Peyer's patch (tissue), 4 donors: ENCODE results near the gene XRRA1. TPM values are rescaled to one million over a fixed set of nuclear protein-coding genes. Genes with fewer than 3 reads are reported as not detected.
"Not testable (repeated sequence)": the region's sequence is repeated elsewhere in the genome, so short reads cannot be mapped to it uniquely, and the experiment has no call there.

ENCODE experiments used
- DNase-seq, 3 donors: peaks; one replicate each; pipeline ENCODE4 v3.0.0-alpha.2; 2017 to 2019
- H3K27ac ChIP-seq, 4 donors: fragments of 200-600 bp; sonication (generic); one replicate each; pipeline ENCODE4 v1.5.1; 2016 to 2019
- H3K27me3 ChIP-seq, 2 donors: fragments of 200-600 bp; sonication (generic); one replicate each; pipeline ENCODE4 v1.5.1; 2019
- H3K36me3 ChIP-seq, 3 donors: fragments of 200-600 bp; sonication (generic); one replicate each; pipeline ENCODE4 v1.5.1; 2016 to 2019
- H3K4me1 ChIP-seq, 4 donors: fragments of 200-600 bp; sonication (generic); one replicate each; pipeline ENCODE4 v1.5.1; 2016 to 2019
- H3K4me3 ChIP-seq, 4 donors: fragments of 200-600 bp; sonication (generic); 1 replicate in 3 of 4; 2 replicates in 1 of 4; pipeline ENCODE4 v1.5.1; 2016 to 2019; ENCODE audit warnings: mild to moderate bottlenecking in 1 of 4
- H3K9me3 ChIP-seq, 4 donors: fragments of 200-600 bp; sonication (generic); one replicate each; pipeline ENCODE4 v1.5.1; 2016 to 2019; ENCODE audit warnings: mild to moderate bottlenecking in 1 of 4
- POLR2A ChIP-seq, 2 donors: fragments of 450-650 bp; IDR thresholded peaks; one replicate each; pipeline ENCODE4 v1.5.1; 2017; ENCODE audit warnings: antibody characterized with exemption in 2 of 2, mild to moderate bottlenecking in 2 of 2, moderate library complexity in 2 of 2
- total RNA-seq, 4 donors: library from RNA; depleted of rRNA; stranded (reverse); fragments of >200 nt; gene quantifications; one replicate each; pipeline ENCODE4 v1.1.0, GENCODE V29; 2016
- TF ChIP-seq, protein P1 (sequence below), 6 experiments: fragments of 450-650 bp in 4 of 6; fragments of 200-600 bp in 2 of 6; sonication (generic) in 1 of 6; IDR thresholded peaks; one replicate each; pipeline ENCODE4 v1.5.1; 2017 to 2019; ENCODE audit warnings: antibody characterized with exemption in 6 of 6, mild to moderate bottlenecking in 3 of 6, moderate library complexity in 1 of 6

The XRRA1 gene
- total RNA-seq: 10 to 100 TPM; 12.8 to 45.9 (median 26.1) TPM

- no peaks in the 10 kb centered on the region for H3K27me3 ChIP-seq
- peaks cover 0 to 6% (median 0%) of the 10 kb centered on the region in 3 donors for H3K36me3 ChIP-seq
- peaks cover 0 to 40% (median 16%) of the 10 kb centered on the region in 4 donors for H3K4me1 ChIP-seq
- H3K9me3 ChIP-seq: no peaks in the 10 kb centered on the region
- DNase-seq: peak; percentile 99 to 100 (median 99)
- TF ChIP-seq POLR2A (IDR thresholded peaks at IDR 0.05): peak; percentile 64 to 82
- TF ChIP-seq, protein P1, sequence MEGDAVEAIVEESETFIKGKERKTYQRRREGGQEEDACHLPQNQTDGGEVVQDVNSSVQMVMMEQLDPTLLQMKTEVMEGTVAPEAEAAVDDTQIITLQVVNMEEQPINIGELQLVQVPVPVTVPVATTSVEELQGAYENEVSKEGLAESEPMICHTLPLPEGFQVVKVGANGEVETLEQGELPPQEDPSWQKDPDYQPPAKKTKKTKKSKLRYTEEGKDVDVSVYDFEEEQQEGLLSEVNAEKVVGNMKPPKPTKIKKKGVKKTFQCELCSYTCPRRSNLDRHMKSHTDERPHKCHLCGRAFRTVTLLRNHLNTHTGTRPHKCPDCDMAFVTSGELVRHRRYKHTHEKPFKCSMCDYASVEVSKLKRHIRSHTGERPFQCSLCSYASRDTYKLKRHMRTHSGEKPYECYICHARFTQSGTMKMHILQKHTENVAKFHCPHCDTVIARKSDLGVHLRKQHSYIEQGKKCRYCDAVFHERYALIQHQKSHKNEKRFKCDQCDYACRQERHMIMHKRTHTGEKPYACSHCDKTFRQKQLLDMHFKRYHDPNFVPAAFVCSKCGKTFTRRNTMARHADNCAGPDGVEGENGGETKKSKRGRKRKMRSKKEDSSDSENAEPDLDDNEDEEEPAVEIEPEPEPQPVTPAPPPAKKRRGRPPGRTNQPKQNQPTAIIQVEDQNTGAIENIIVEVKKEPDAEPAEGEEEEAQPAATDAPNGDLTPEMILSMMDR (IDR thresholded peaks at IDR 0.05): no peak
- peak within 1 kb of the TSS; percentile 68 to 98 (median 77) for H3K4me3 ChIP-seq
- H3K27ac ChIP-seq: peak within 1 kb of the TSS; percentile 77 to 87 (median 82)
Measured at GRCh38 chr11:74948898-74949752, at the start of gene XRRA1, which contains the start of gene SPCS2. TSS of gene XRRA1 (minus strand) at chr11:74949091. CDS start at chr11:74940878, 8,213 bp downstream. TSS of gene SPCS2 (plus strand) at chr11:74949266. CDS start at chr11:74949286, 20 bp downstream.

DNA sequence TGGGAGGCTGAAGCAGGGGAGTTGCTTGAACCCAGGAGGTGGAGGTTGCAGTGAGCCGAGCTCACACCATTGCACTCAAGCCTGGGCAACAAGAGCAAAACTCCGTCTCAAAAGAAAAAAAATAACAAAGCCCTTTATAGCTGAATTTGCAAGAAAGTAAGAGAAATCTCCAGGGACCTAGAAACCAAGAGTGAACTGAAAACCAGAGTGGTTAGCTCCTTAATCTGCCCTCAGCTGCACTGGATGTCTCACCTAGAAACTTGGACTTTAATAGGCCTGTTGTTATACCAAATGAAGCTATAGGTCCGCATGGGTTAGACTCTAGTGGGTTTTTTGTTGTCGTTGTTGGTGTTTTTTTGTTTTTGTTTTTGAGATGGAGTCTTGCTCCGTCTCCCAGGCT lies 44.0 kb upstream of the XRRA1 start:
- TF ChIP-seq POLR2A (IDR thresholded peaks at IDR 0.05): no peak
- TF ChIP-seq, protein P1 (IDR thresholded peaks at IDR 0.05): no peak
- no peak for DNase-seq
- Histone ChIP-seq H3K9me3 (no peaks in the 10 kb centered on the region), H3K4me1 (peaks cover 0 to 3% (median 0%) of the 10 kb centered on the region in 4 donors), H3K27ac (no peak overlapping the region), H3K36me3 (peaks cover 0 to 13% (median 0%) of the 10 kb centered on the region in 3 donors), H3K4me3 (no peak overlapping the region), H3K27me3 (no peaks in the 10 kb centered on the region)

DNA sequence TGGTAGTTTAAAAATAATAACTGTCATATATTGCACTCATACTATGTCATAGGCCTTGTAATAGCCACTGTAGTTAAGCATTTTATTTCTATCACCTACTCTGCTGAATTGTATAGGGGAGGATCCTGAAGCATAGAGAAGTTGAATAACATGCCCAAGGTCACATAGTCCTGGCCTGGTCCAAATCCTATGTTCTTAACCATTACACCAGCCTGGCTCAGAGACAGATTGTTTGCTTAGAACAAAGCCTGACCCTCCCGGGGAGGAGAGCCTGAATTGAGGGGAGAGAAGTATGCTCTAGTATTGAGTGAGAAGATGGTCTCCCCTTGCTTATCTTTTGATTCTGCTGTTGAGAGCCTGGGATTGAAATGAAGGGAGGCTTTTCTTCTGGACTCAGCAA lies 42.0 kb upstream of the XRRA1 start:
- TF ChIP-seq POLR2A (IDR thresholded peaks at IDR 0.05): no peak
- TF ChIP-seq, protein P1 (IDR thresholded peaks at IDR 0.05): no peak
- no peak overlapping the region for H3K4me3 ChIP-seq
- no peaks in the 10 kb centered on the region for H3K27me3 ChIP-seq
- peaks cover 0 to 3% (median 0%) of the 10 kb centered on the region in 4 donors for H3K4me1 ChIP-seq
- H3K9me3 ChIP-seq: no peaks in the 10 kb centered on the region
- H3K27ac ChIP-seq: no peak overlapping the region
- DNase-seq: no peak
- peaks cover 0 to 12% (median 0%) of the 10 kb centered on the region in 3 donors for H3K36me3 ChIP-seq

DNA sequence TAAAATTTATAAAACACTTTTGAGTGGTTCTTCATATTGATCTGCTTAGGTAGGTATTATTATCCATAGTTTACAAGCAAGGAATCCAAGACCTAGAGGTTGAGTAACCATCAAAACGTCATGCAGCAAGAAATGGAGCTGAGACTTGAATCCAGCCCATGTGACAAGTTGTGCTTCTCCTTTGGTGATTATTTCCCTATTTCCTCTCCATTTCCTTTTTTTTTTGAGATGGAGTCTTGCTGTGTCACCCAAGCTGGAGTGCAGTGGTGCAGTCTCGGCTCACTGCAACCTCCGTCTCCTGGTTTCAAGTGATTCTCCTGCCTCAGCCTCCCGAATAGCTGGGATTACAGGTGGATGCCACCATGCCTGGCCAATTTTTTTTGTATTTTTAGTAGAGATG lies 41.3 kb upstream of the XRRA1 start:
- H3K27me3 ChIP-seq, H3K4me3 ChIP-seq: not testable (repeated sequence)

GRCh38 chr11:74989260-74989638 lies 40.4 kb upstream of the XRRA1 start:
- Histone ChIP-seq H3K36me3 (peaks cover 0 to under 1% (median 0%) of the 10 kb centered on the region in 3 donors), H3K27ac (peak overlapping the region; percentile 35 to 74 (median 64)), H3K27me3 (no peaks in the 10 kb centered on the region), H3K9me3 (no peaks in the 10 kb centered on the region), H3K4me1 (peaks cover 0 to 3% (median 0%) of the 10 kb centered on the region in 4 donors), H3K4me3 (peak overlapping the region; percentile 58 to 75 (median 64))
- TF ChIP-seq POLR2A (IDR thresholded peaks at IDR 0.05): no peak
- TF ChIP-seq, protein P1 (IDR thresholded peaks at IDR 0.05): no peak
- DNase-seq: no peak

More for the DNA sequence above, 41.3 kb upstream of the XRRA1 start:
- not testable (repeated sequence) for H3K4me1 ChIP-seq, H3K36me3 ChIP-seq, DNase-seq, H3K27ac ChIP-seq, H3K9me3 ChIP-seq
